Activated T-cell treated with anti-CD3 and anti-CD28 coated beads for 24 hours (primary cell): ENCODE results near the gene BCAS1.

Source experiments
- DNase-seq: peaks from one replicate; pipeline ENCODE4 v3.0.0-alpha.2; 2020; ENCODE audit warnings: low read depth

Gene BCAS1

GRCh38 chr20:54048481-54048880, 21.9 kb downstream of the BCAS1 start:
- DNase-seq, result no peak

DNA sequence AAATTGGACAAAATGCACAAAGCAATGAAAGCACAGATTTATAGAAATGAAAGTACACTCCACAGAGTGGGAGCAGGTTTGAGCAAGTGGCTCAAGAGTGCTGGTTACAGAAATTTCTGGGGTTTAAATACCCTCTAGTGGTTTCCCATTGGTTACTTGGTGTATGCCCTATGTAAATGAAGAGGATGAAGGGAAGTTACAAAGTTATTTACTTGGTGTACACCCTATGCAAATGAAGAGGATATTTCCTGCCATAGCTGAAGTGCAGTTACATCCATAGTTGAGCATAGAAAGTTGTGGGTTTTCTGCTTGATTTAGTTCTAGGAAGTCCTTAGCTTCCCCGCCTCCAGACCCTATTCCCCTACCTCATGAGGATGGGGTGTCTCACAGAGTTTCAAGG, 22.7 kb downstream of the BCAS1 start:
- DNase-seq, result no peak

DNA sequence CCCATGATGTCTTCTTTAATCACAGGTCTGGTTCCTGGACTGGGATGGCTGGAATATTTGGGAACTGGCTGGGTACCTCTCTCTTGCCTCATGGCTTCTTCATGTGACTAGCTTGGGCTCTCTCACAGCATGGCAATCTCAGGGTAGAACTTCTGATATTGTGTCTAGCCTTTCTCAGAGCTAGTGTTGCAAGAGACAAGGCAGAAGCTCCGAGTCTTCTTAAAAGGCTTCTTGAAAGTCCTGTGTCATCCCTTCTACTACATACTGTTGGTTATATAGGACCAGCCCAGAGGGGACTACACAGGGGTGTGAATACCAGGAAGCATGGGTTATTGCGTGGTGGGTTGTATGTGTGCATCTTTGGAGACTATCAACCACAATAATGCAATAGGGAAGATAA, 23.3 kb downstream of the BCAS1 start:
- no peak for DNase-seq

GRCh38 chr20:54044156-54044555, 26.2 kb downstream of the BCAS1 start:
- no peak for DNase-seq

DNA sequence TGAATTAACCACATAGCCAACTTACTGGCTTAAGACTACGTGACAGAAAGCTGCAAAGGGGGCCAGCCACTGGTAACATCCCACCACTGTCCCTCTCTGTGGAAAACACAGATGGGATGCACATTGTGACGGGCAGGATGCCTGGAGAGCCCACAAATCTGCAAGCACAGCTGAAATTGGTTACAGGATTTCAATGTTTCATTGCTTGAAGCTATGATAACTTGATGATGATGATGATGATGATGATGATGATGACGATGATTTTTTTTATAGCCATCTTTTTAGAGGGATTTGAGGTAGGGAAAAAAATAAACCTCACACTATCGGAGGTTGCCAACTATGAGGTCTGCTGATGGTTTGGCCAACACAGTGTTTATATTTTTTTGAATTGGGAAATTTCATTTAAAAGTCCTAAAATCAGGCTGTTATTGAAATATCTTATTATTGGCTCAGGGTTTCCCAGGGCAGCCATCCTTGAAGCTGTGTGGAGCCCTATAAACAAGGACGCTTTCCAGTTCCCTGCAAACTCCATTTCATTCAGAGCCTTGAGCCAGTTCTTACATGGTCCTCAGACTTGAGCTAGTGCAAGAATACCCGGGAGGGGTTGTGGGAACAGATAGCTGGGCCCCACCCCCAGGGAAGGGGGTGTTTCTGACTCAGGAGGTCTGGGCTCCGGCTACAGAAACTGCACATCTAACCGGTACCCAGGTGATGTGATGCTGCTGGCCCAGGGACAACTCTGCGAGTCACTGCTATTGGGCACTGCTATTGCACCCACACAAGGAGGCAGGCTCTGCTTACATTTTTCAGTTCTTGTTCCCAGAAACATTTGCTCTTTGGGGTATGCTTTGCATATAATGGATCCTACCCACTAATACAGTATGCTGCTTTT, 27.1 kb downstream of the BCAS1 start:
- no peak for DNase-seq

DNA sequence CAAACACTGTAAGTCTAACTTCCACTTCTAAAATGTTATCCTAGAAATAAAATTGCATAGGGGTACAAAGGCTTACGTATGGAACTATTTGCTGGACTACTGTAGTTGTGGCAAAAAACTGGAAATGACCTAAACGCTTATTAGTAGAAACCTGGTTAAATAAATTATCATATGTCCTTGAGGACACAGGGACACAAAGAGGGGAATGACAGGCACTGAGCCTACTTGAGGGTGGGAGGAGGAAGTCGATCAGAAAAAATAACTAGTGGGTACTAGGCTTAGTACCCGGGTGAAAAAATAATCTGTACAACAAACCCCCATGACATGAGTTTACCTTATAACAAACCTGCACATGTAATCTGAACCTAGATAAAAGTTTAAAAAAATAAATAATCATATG, 28.4 kb downstream of the BCAS1 start:
- DNase-seq, result no peak

DNA sequence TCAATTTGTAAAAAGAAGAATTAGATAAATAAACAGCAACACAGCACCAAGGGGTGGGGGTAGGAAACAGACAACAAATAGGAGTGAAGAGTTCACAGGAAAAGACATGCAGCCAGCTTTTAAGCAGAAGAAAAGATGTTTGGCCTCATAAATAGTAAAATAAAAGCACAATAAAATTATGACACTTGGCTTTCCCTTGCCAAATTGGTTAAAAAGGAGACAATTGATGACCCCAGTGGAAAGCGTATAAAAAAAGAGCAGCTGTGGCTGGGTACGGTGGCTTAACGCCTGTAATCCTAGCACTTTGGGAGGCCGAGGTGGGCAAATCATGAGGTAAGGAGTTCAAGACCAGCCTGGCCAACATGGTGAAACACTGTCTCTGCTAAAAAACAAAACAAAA, 29.1 kb downstream of the BCAS1 start:
- no peak for DNase-seq

GRCh38 chr20:54040531-54040930, 29.9 kb downstream of the BCAS1 start:
- no peak for DNase-seq

- no peak for DNase-seq
These were observed 31.4 kb downstream of the BCAS1 start for GRCh38 chr20:54038961-54039360.

DNA sequence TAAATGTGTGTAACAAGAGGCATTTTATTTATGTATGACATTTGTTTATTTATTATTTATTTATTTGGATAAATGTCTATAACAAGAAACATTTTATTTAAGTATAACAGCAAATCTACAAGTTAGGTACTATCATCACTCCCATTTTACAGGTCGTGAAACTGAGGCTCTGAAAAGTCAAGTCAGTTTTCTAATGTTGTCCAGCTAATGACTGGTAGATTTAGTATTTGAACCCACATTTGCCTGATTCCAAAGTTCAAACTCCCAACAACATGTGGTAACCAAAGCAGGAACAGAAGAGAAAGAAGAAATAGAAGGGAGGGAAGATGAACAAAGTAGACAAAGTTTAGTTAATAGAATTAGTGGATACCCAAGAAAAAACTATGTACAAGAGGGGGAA, 32.9 kb downstream of the BCAS1 start:
- no peak for DNase-seq

- no peak for DNase-seq
These were observed 40.8 kb downstream of the BCAS1 start for GRCh38 chr20:54029643-54030042.

DNA sequence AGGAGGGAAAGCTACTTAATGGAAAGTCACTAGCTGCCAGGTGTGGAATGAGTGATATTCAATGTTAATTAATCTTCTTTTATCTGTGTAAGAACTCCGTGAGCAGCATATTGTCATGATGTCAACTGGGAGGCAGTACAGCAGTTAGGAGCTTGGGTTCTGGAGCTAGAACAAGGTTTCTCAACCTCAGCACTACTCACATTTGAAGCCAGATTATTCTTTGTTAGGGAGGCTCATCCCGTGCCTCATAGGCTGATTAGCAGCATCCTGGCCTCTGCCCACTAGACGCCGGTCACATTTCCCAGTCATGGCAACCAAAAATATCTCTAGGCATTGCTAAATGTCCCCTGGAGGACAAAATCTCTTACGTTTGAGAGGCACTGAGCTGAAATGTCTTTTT, 41.2 kb downstream of the BCAS1 start:
- DNase-seq, result no peak

- DNase-seq, result no peak
These were observed 42.0 kb downstream of the BCAS1 start for GRCh38 chr20:54028276-54029011.

- no peak for DNase-seq
These were observed 42.7 kb downstream of the BCAS1 start for GRCh38 chr20:54027704-54028103.

GRCh38 chr20:54026295-54027064, 43.9 kb downstream of the BCAS1 start:
- DNase-seq, result no peak

GRCh38 chr20:54025251-54025771, 45.1 kb downstream of the BCAS1 start:
- no peak for DNase-seq

DNA sequence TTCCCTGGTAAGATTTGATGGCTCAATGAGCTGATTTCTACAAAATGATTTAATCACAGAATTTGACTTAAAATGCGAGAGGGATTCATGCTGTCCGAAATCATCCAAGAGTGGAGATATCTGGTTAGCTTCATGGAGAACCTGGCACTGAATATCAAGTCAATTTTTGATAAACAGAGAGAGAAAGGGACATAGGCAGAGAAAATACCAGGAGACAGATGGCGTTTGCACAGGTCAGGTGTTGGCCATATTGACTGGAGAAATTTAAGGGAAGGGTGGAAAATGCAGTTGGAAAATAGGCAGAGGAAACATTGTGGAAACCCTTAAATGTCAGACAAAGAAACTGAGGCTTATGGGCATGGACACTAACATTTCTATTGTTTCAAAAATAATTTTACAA, 47.0 kb downstream of the BCAS1 start:
- DNase-seq, result no peak

DNA sequence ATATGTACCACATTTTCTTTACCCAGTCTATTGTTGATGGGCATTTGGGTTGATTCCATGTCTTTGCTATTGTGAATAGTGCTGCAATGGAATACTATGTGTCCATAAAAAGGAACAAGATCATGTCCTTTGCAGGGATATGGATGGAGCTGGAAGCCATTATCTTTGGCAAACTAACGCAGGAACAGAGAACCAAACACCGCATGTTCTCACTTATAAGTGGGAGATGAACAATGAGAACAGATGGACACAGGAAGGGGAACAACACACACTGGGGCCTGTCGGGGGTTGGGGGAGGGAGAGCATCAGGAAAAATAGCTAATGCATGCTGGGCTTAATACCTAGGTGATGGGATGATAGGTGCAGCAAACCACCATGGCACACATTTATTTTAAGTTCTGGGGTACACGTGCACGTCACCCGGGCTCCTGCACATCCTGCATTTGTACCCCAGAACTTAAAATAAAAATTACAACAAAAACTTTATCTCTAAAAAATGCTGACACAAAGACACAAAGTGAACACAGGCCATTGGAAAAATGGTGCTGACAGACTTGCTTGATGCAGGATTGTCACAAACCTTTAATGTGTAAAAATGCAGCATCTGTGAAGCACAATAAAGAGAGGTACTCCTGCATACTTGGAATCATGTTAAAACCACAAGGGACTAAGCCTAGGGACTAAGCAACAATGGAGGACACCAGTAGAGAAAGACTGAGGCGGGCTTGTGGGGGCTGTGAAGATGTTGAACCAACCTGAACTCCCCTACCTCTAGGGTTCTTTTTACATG, 48.8 kb downstream of the BCAS1 start:
- DNase-seq, result no peak

- DNase-seq, result no peak
These were observed 49.5 kb downstream of the BCAS1 start for GRCh38 chr20:54020868-54021267.

- DNase-seq, result no peak
These were observed 50.0 kb downstream of the BCAS1 start for GRCh38 chr20:54020348-54020747.

- DNase-seq, result no peak
These were observed 50.8 kb downstream of the BCAS1 start for GRCh38 chr20:54019585-54019984.

- no peak for DNase-seq
These were observed 51.3 kb downstream of the BCAS1 start for GRCh38 chr20:54019127-54019526.
